Measurements from ENCODE around the gene TEX101.

TEX101 gene

GRCh38 chr19:43455321-43456113 is 40.8 kb downstream of the TEX101 start:
- DNase-seq (ENCODE audit: low read depth): no peak
- TF ChIP-seq, protein P1, sequence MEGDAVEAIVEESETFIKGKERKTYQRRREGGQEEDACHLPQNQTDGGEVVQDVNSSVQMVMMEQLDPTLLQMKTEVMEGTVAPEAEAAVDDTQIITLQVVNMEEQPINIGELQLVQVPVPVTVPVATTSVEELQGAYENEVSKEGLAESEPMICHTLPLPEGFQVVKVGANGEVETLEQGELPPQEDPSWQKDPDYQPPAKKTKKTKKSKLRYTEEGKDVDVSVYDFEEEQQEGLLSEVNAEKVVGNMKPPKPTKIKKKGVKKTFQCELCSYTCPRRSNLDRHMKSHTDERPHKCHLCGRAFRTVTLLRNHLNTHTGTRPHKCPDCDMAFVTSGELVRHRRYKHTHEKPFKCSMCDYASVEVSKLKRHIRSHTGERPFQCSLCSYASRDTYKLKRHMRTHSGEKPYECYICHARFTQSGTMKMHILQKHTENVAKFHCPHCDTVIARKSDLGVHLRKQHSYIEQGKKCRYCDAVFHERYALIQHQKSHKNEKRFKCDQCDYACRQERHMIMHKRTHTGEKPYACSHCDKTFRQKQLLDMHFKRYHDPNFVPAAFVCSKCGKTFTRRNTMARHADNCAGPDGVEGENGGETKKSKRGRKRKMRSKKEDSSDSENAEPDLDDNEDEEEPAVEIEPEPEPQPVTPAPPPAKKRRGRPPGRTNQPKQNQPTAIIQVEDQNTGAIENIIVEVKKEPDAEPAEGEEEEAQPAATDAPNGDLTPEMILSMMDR (IDR thresholded peaks at IDR 0.05; ENCODE audit: low read length, missing control alignments): no peak
- H3K4me3 ChIP-seq (replicated peaks; ENCODE audit: low read depth, low read length): no peak overlapping the region

DNA sequence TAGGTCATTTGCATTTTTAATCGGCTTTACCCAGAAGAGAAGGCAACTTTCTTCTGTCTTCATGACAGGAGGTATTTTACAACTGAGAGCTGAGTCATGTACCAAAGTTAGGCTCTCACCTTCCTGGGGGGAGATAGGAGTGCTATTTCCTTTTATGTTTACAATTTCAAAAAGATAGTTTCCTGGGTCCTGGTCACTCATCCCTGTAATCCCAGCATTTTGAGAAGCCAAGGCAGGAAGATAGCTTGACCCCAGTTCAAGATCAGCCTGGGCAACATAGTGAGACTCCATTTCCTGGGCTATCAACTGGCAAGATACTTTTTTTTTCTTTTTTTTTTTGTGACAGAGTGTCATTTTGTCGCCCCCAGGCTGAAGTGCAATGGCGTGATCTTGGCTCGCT is 43.1 kb downstream of the TEX101 start:
- TF ChIP-seq, protein P1 (IDR thresholded peaks at IDR 0.05; ENCODE audit: low read length, missing control alignments): no peak
- DNase-seq (ENCODE audit: low read depth): no peak
- no peak overlapping the region for H3K4me3 ChIP-seq (replicated peaks; ENCODE audit: low read depth, low read length)

GRCh38 chr19:43460362-43461016 is 45.8 kb downstream of the TEX101 start:
- TF ChIP-seq, protein P1 (IDR thresholded peaks at IDR 0.05; ENCODE audit: low read length, missing control alignments): no peak
- no peak overlapping the region for H3K4me3 ChIP-seq (replicated peaks; ENCODE audit: low read depth, low read length)
- DNase-seq (ENCODE audit: low read depth): no peak

DNA sequence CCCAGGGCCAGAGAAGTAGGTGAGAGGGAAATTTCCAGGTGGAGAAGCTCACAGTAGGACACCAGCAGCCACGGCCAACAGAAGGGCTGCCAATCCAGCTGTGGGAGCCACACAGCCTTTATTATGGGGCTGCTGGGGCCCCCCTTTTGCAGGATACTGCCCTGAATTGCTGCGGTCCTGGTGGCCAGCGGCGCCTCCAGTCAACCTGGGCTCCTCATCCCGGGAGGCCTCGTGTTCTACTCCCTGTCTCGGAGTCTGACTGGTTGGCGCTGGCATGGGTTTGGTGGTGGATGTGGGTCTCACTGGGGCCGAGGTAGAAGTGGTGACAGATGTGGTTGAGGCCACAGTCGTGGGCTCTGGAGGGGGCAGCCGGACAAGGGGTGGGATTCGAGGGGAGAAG is 46.6 kb downstream of the TEX101 start:
- TF ChIP-seq, protein P1 (IDR thresholded peaks at IDR 0.05; ENCODE audit: low read length, missing control alignments): no peak
- no peak overlapping the region for H3K4me3 ChIP-seq (replicated peaks; ENCODE audit: low read depth, low read length)
- no peak for DNase-seq (ENCODE audit: low read depth)

DNA sequence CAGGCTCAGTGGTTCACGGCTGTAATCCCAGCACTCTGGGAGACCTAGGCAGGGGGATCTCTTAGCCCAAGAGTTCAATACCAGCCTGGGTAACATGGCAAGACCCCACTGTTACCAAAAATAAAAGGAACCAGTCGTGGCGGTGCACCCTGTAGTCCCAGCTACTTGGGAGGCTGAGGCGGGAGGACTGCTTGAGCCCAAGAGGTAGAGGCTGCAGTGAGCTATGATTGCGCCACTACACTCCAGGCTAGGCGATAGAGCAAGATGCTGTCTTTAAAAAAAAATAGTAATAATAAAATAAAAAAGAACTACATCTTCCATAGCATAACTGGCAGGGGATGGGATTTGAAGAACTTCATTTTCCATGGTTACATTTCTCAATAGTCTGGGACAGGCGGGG is 47.7 kb downstream of the TEX101 start:
- no peak for DNase-seq (ENCODE audit: low read depth)
- no peak overlapping the region for H3K4me3 ChIP-seq (replicated peaks; ENCODE audit: low read depth, low read length)
- TF ChIP-seq, protein P1 (IDR thresholded peaks at IDR 0.05; ENCODE audit: low read length, missing control alignments): no peak

- TF ChIP-seq, protein P1 (IDR thresholded peaks at IDR 0.05; ENCODE audit: low read length, missing control alignments): no peak
- no peak for DNase-seq (ENCODE audit: low read depth)
- peak overlapping the region; percentile 77 for H3K4me3 ChIP-seq (replicated peaks; ENCODE audit: low read depth, low read length)
Observed at GRCh38 chr19:43462785-43463380, 48.2 kb downstream of the TEX101 start.
